Keratinocyte (primary cell): ENCODE results near the gene SHISA9. TPM values are rescaled to one million over a fixed set of nuclear protein-coding genes. Genes with fewer than 3 reads are reported as not detected.

Experiments
- DNase-seq: peaks from one replicate; pipeline ENCODE4 v3.0.0-alpha.2; 2011; ENCODE audit warnings: low read depth, missing footprints, low spot score
- FAIRE-seq: peaks from 2 replicates; lab custom pipeline; 2011; peaks lifted over from hg19 to GRCh38; lab: Jason Lieb, UNC
- H2AFZ ChIP-seq: 2 replicates; pipeline ENCODE4 v1.6.0; 2012; ENCODE audit warnings: low read length, control low read depth, inconsistent platforms; ENCODE audit not compliant: control insufficient read depth
- H3K27ac ChIP-seq: 2 replicates; pipeline ENCODE4 v1.5.1; 2011; ENCODE audit warnings: low read length; ENCODE audit not compliant: control insufficient read depth, insufficient read depth
- H3K27me3 ChIP-seq: 3 replicates; pipeline ENCODE4 v1.6.0; 2011; ENCODE audit warnings: low read length; ENCODE audit not compliant: control insufficient read depth, insufficient read depth; ENCODE audit errors: extremely low read depth
- H3K36me3 ChIP-seq, 2 experiments: 2 replicates in 1 of 2; 3 replicates in 1 of 2; pipeline ENCODE4 v1.5.1; 2011; ENCODE audit warnings: low read length in 2 of 2, mild to moderate bottlenecking in 1 of 2; ENCODE audit not compliant: control insufficient read depth in 2 of 2, insufficient read depth in 2 of 2; ENCODE audit errors: extremely low read depth in 1 of 2
- H3K4me1 ChIP-seq: 3 replicates; pipeline ENCODE4 v1.5.1; 2011; ENCODE audit warnings: low read length; ENCODE audit not compliant: control insufficient read depth, insufficient read depth; ENCODE audit errors: extremely low read depth
- H3K4me2 ChIP-seq: 3 replicates; pipeline ENCODE4 v1.6.0; 2011; ENCODE audit warnings: low read depth, low read length; ENCODE audit not compliant: control insufficient read depth, insufficient read depth; ENCODE audit errors: extremely low read depth
- H3K4me3 ChIP-seq, 3 experiments: fragments of 200-600 bp in 1 of 3; sonication (generic) in 1 of 3; 2 replicates in 2 of 3; 3 replicates in 1 of 3; pipeline ENCODE4 v1.5.1; 2011 to 2016; ENCODE audit warnings: low read length in 3 of 3, mild to moderate bottlenecking in 3 of 3, control low read depth in 2 of 3, inconsistent platforms in 1 of 3, low read depth in 1 of 3, mixed read lengths in 1 of 3, mixed run types in 1 of 3, moderate library complexity in 1 of 3; ENCODE audit not compliant: control insufficient read depth in 2 of 3, insufficient read depth in 2 of 3; ENCODE audit errors: extremely low read depth in 1 of 3
- H3K79me2 ChIP-seq: 2 replicates; pipeline ENCODE4 v1.6.0; 2012; ENCODE audit warnings: low read length; ENCODE audit not compliant: control insufficient read depth, insufficient read depth
- H3K9ac ChIP-seq: 3 replicates; pipeline ENCODE4 v1.6.0; 2011; ENCODE audit warnings: low read length; ENCODE audit not compliant: control insufficient read depth, insufficient read depth; ENCODE audit errors: extremely low read depth
- H3K9me1 ChIP-seq: 3 replicates; pipeline ENCODE4 v1.6.0; 2011; ENCODE audit warnings: low read length; ENCODE audit not compliant: control insufficient read depth, insufficient read depth; ENCODE audit errors: extremely low read depth
- H3K9me3 ChIP-seq: 2 replicates; pipeline ENCODE4 v1.5.1; 2012; ENCODE audit warnings: low read depth, low read length; ENCODE audit not compliant: control insufficient read depth
- H4K20me1 ChIP-seq: 3 replicates; pipeline ENCODE4 v1.6.0; 2011; ENCODE audit warnings: low read length; ENCODE audit not compliant: control insufficient read depth, insufficient read depth; ENCODE audit errors: extremely low read depth
- CTCF ChIP-seq, 3 experiments: IDR thresholded peaks in 1 of 3; conservative IDR thresholded peaks in 1 of 3; optimal IDR thresholded peaks in 1 of 3; 2 replicates in 2 of 3; 3 replicates in 1 of 3; pipeline versions ENCODE3 to v1.5.1; 2011; ENCODE audit warnings: low read length in 3 of 3, mild to moderate bottlenecking in 3 of 3, moderate library complexity in 2 of 3, control low read depth in 1 of 3, inconsistent platforms in 1 of 3; ENCODE audit not compliant: insufficient read depth in 2 of 3; ENCODE audit errors: extremely low read depth in 1 of 3
- EZH2 ChIP-seq: IDR thresholded peaks from one replicate; pipeline ENCODE4 v1.6.1; 2012; ENCODE audit warnings: inconsistent platforms, mild to moderate bottlenecking, low read length, moderate library complexity
- dilution Hi-C: fragments of 300-500 bp; cut with MboI; formaldehyde crosslinking; loops from one replicate; pipeline ENCODE4 v1.7.0; 2020; ENCODE audit warnings: low sequenced_read_pairs; ENCODE audit not compliant: extremely low pct_ligation_motif_present
- polyA plus RNA-seq, 5 experiments: library from polyadenylated mRNA; depleted of rRNA in 3 of 5; stranded (reverse) in 3 of 5; stranded (forward) in 1 of 5; unstranded in 1 of 5; fragments of >200 nt; gene quantifications; 1 replicate in 1 of 5; 2 replicates in 3 of 5; 3 replicates in 1 of 5; pipeline versions ENCODE4 v1.2.1 to v1.2.3, GENCODE V29; 2011 to 2012; ENCODE audit warnings: missing spikeins in 2 of 5, low read depth in 1 of 5, low replicate concordance in 1 of 5

Gene SHISA9
- polyA plus RNA-seq, 1 donor (not counting 4 experiments of a cell fraction or from before 2014, with no cell fraction given), result 0.28 TPM

GRCh38 chr16:13154799-13155198 is 253.4 kb downstream of the SHISA9 start:
- Histone ChIP-seq H3K4me2 (no peak overlapping the region), H3K27me3 (no peaks in the 10 kb centered on the region), H3K9me1 (no peaks in the 10 kb centered on the region), H4K20me1 (no peaks in the 10 kb centered on the region), H3K4me1 (no peaks in the 10 kb centered on the region), H2AFZ (no peak overlapping the region), H3K36me3 (no peaks in the 10 kb centered on the region), H3K4me3 (no peak overlapping the region), H3K27ac (no peak overlapping the region), H3K79me2 (no peaks in the 10 kb centered on the region), H3K9me3 (no peaks in the 10 kb centered on the region), H3K9ac (no peak overlapping the region)
- FAIRE-seq (no peak), DNase-seq (no peak)
- dilution Hi-C loops, result no loop called here
- TF ChIP-seq CTCF (optimal IDR thresholded peaks at IDR 0.05 in 1 of 3, IDR thresholded peaks at IDR 0.05 in 1 of 3, conservative IDR thresholded peaks at IDR 0.05 in 1 of 3; ENCODE audit: extremely low read depth in 1 of 3, insufficient read depth in 2 of 3, low read length in 3 of 3) (no peak), EZH2 (no peak)

- Histone ChIP-seq H3K4me3 (no peak overlapping the region), H3K4me2 (no peak overlapping the region), H3K4me1 (no peaks in the 10 kb centered on the region), H3K27me3 (no peaks in the 10 kb centered on the region), H3K79me2 (no peaks in the 10 kb centered on the region), H4K20me1 (no peaks in the 10 kb centered on the region), H3K9me3 (no peaks in the 10 kb centered on the region), H3K36me3 (no peaks in the 10 kb centered on the region), H3K9me1 (no peaks in the 10 kb centered on the region), H3K27ac (no peak overlapping the region), H3K9ac (no peak overlapping the region), H2AFZ (no peak overlapping the region)
- TF ChIP-seq CTCF (optimal IDR thresholded peaks at IDR 0.05 in 1 of 3, IDR thresholded peaks at IDR 0.05 in 1 of 3, conservative IDR thresholded peaks at IDR 0.05 in 1 of 3; ENCODE audit: extremely low read depth in 1 of 3, insufficient read depth in 2 of 3, low read length in 3 of 3), result no peak
- TF ChIP-seq EZH2, result no peak
- FAIRE-seq (no peak), DNase-seq (no peak)
- dilution Hi-C loops, result no loop called here
These were observed 254.0 kb downstream of the SHISA9 start for GRCh38 chr16:13155377-13155776.
